GM19397 (cell line): Measurements from ENCODE around the gene RPL11.
"Not testable (repeated sequence)": the region's sequence is repeated elsewhere in the genome, so short reads cannot be mapped to it uniquely, and the experiment has no call there.

Experiments
- ATAC-seq: cut with Tn5 transposase; IDR thresholded peaks from one replicate; pipeline ENCODE4 v1.9.1; 2021; ENCODE audit warnings: mild to moderate bottlenecking, moderate library complexity; ENCODE audit not compliant: unreplicated experiment

The RPL11 gene

GRCh38 chr1:23727362-23727811 lies 35.8 kb downstream of the RPL11 start:
- ATAC-seq, result no peak

DNA sequence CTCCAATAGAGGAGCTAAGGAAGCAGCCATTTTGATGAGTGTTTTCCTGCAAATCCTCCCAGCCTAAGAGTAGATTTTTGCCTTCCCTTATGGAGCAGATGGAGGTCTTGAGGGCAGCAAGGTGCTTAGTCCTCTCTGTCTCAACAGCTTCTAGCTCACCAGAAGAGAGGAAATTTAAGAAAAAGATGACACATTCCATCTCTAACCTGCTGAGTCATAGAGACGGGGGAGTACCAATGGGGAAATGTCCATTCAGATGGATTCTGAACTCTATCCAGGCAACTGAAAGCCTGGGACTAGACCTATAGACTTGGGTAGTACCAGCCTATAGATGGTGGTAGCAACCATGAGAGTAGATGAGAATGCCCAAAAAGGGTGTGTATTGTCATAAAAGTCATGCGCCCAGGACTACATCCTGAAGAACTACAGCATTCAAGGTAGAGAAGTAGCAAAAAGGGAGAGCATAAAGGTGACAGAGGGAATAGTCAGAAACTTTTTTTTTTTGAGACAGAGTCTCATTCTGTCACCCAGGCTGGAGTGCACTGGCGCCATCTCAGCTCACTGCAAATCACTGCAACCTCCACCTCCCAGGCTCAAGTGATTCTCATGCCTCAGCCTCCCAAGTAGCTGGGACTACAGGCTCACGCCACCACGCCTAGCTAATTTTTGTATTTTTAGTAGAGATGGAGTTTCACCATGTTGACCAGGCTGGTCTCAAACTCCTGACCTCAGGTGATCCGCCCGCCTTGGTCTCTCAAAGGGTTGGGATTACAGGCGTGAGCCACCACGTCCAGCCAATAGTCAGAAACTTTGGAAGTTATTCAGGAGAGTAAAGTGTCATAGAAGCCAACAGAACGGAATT lies 41.0 kb downstream of the RPL11 start:
- ATAC-seq, result no peak

GRCh38 chr1:23733281-23733680 lies 41.7 kb downstream of the RPL11 start:
- ATAC-seq, result not testable (repeated sequence)

DNA sequence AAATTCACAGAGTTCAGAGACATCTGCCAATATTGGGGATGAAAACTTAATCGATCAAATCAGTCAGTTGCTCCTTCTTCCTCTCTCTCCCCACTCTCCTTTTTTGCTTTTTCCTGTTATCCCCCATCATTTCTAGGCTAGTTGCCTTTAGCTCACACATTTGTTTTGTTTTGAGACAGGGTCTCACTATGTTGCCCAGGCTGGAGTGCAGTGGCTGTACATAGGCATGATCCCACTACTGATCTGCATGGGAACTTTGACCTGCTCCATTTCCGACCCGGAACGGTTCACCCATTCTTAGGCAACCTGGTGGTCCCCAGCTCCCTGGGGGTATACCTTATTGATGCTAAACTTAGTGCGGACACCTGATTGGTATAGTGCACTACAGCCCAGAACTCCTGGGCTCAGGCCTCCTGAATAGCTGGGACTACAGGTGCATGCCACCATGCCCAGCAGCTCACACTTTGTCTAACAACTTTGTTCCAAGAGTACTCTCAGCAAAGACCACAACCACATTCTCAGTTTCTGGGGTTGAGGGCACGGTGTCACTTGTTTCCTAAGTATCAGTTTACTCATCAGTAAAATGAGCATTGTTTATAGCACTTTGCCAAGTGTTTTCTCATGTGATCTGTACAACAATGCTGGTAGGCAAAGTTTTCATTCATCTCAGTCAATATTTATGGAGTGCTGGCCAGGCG lies 45.0 kb downstream of the RPL11 start:
- no peak for ATAC-seq

DNA sequence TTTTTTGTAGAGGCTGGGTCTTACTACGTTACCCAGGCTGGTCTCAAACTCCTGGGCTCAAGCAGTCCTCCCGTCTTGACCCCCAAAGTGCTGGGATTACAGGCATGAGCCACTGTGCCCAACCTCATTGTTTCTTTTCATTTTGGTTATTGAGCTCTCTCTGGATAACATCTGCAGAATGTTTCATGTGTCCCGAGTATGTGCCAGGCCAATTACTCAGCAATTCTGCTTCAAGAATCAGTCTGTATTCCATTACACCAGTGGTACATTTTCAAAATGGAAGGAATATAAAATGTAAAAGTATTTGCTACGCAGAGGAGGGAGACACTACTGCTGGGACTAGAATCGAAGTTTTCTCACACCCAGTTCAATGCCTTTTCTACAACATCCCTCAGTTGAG lies 50.0 kb downstream of the RPL11 start:
- no peak for ATAC-seq

GRCh38 chr1:23742670-23743286 lies 51.2 kb downstream of the RPL11 start:
- ATAC-seq, result no peak

DNA sequence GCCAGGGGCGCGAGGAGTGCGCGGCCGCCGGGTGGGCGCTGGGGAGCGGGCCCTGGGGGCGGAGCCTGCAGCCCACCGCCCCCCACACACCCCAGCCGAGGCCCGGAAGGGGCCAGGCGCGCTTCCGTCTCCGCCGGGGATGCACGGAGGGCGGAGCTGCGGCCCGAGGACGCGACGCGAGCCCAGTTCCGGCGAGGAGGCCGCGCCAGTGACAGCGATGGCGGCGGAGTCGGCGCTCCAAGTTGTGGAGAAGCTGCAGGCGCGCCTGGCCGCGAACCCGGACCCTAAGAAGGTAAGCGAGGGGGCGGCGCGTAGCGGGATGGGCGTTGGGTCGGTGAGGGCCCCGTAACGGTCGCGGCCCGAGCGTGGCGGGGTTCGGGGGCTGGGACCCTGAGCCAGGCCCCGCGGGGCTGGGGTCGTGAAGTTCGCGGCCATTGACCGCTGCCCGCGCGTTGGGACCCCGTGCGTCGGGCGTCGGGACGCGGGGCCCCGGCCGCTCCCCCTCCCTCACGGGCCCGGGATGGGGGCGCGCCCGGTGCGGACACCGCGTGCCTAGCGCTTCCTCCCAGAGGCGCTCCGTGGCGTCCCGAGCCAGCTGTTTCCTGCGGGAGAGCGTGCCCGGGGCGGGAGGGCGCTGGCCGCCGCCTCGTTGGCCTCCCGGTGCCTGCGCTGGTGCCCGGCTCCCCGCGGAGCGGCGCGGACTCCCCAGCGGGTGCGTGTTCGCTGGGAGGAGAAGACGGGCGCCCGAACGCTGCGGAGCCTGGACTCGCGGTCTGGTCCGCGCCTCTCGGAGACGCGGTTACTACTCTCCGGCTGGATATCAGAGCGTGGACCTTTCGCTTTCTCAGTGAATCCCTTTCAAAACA lies 51.9 kb downstream of the RPL11 start, which contains the start of gene ELOA:
Gene ELOA (plus strand): TSS at position 185 of the 866 bp plus-strand sequence. CDS start 33 bp downstream, at position 218.
- ATAC-seq, result peak; percentile 83

DNA sequence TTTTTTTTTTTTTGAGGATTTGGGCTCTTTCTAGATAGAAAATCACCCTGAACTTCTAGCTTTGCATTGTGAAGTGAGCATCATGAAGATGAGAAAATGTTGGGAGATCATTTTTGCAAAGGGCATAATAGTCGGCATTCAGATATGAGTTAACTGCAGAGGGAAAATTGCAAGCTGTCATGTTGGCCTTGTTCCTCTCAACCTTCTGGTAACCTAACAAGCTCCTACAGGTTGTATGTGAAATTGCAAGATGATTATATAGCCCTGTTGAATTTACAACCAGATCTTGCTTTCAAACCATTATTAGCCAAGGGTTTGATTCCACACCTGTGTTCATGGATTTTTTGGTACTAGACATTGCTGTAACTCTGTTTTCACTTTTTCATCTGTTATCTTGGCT lies 53.9 kb downstream of the RPL11 start:
- ATAC-seq, result no peak
